Measurements from ENCODE around the gene GPHN. TPM values are rescaled to one million over a fixed set of nuclear protein-coding genes. Genes with fewer than 3 reads are reported as not detected.

The GPHN gene
- total and polyA plus RNA-seq, 2 of the 4 experiments (the other 2 are of a cell fraction), result 8.0 to 8.1 TPM

DNA sequence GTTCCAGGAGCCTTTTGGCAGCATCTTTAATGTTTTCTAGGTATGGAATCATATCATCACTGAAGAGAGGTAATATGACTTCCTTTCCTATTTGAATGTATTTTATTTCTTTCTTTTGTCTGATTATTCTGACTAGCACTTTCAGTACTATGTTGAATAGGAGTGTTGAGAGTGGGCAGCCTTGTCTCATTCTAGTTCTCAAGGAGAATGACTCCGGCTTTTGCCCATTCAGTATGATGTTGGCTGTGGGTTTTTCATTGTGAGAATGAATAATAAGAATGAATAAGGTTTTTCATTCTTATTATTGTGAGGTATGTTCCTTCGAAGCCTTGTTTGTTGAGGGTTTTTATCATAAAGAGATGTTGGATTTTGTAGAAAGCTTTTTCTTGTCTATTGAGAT, 98.9 kb downstream of the GPHN start:
- Histone ChIP-seq H3K36me3 (ENCODE audit: control insufficient read depth, insufficient read depth, low read length) (no peaks in the 10 kb centered on the region), H3K56ac (ENCODE audit: extremely low read depth, insufficient read depth, low read length) (no peak overlapping the region), H3K9me1 (ENCODE audit: insufficient read depth, low read length) (no peaks in the 10 kb centered on the region), H4K91ac (ENCODE audit: insufficient read depth, low read depth, low read length) (no peak overlapping the region), H3K23ac (ENCODE audit: low read depth, low read length) (no peak overlapping the region), H3K27me3 (ENCODE audit: control insufficient read depth, insufficient read depth, low read length) (no peaks in the 10 kb centered on the region), H3K4ac (ENCODE audit: low read depth, low read length) (no peak overlapping the region), H3K18ac (ENCODE audit: low read depth, low read length) (no peak overlapping the region), H3K79me1 (ENCODE audit: low read depth in 1 of 2, low read length in 2 of 2) (no peaks in the 10 kb centered on the region; a peak in 1 of 4 replicates), H2AK5ac (ENCODE audit: low read depth, low read length) (no peak overlapping the region), H3K14ac (replicated peaks; ENCODE audit: low read depth, low read length) (no peak overlapping the region), H3K9me3 (ENCODE audit: control insufficient read depth, insufficient read depth, low read length) (no peaks in the 10 kb centered on the region), H2AFZ (replicated peaks; ENCODE audit: low read length, poor library complexity) (no peak overlapping the region), H4K20me1 (ENCODE audit: insufficient read depth, low read length) (no peaks in the 10 kb centered on the region), H3K4me2 (ENCODE audit: low read depth, low read length) (no peak overlapping the region), H2BK20ac (ENCODE audit: low read depth, low read length) (no peak overlapping the region), H2BK5ac (ENCODE audit: low read depth, low read length, poor library complexity, severe bottlenecking) (no peak overlapping the region), H3K9ac (ENCODE audit: low read depth, low read length) (no peak overlapping the region), H3K4me1 (ENCODE audit: control insufficient read depth, insufficient read depth, low read length) (no peaks in the 10 kb centered on the region), H2BK15ac (ENCODE audit: low read depth, low read length) (no peak overlapping the region), H2AK9ac (replicated peaks; ENCODE audit: low read depth, low read length, poor library complexity) (no peak overlapping the region), H4K8ac (ENCODE audit: low read depth in 2 of 2, low read length in 2 of 2) (no peak overlapping the region), H4K5ac (ENCODE audit: low read depth, low read length) (no peak overlapping the region), H3K4me3 (ENCODE audit: insufficient read depth, low read depth, low read length) (no peak overlapping the region), H2BK120ac (ENCODE audit: low read depth, low read length) (no peak overlapping the region), H3K27ac (ENCODE audit: insufficient read depth, low read length) (no peak overlapping the region)
- TF ChIP-seq FOS (IDR thresholded peaks at IDR 0.05; ENCODE audit: low read depth, low read length), result no peak
- TF ChIP-seq, protein P1, sequence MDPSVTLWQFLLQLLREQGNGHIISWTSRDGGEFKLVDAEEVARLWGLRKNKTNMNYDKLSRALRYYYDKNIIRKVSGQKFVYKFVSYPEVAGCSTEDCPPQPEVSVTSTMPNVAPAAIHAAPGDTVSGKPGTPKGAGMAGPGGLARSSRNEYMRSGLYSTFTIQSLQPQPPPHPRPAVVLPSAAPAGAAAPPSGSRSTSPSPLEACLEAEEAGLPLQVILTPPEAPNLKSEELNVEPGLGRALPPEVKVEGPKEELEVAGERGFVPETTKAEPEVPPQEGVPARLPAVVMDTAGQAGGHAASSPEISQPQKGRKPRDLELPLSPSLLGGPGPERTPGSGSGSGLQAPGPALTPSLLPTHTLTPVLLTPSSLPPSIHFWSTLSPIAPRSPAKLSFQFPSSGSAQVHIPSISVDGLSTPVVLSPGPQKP (IDR thresholded peaks at IDR 0.05; ENCODE audit: borderline replicate concordance, low read depth, low read length), result no peak
- no peak for TF ChIP-seq RAD21 (IDR thresholded peaks at IDR 0.05; ENCODE audit: low read length)
- 100% methylated on average over 1 of the region's 2 CpGs; no CpG with 5 or more reads in 1 of the 2 experiments for WGBS, 2 experiments (ENCODE audit: extremely low coverage in 2 of 2, insufficient read length in 1 of 2)
- no TSS peak for BruUV-seq (replicated peaks)
- intact Hi-C loops (cut with micrococcal nuclease) (no loop called here), dilution Hi-C loops (cut with HindIII; ENCODE audit: low sequenced_read_pairs, unreplicated experiment) (no loop called here), in situ Hi-C loops (cut with MboI; ENCODE audit: low sequenced_read_pairs) (no loop called here)
- ChIA-PET POLR2A (ENCODE audit: unreplicated experiment) (no interaction called here), CTCF (no interaction called here)
- DNase-seq (no peak), ATAC-seq (ENCODE audit: low read depth) (no peak)
